Right ventricle myocardium inferior (tissue), 1 donor: ENCODE results near the gene MYO1G. TPM values are rescaled to one million over a fixed set of nuclear protein-coding genes. Genes with fewer than 3 reads are reported as not detected.

Experiments used
- ATAC-seq: fragments of 200-7000 bp; cut with Tn5 transposase; one replicate; pipeline ENCODE4 v1.9.1; 2020; ENCODE audit warnings: mild to moderate bottlenecking, moderate library complexity
- DNase-seq: peaks from one replicate; pipeline ENCODE4 v3.0.0; 2021; ENCODE audit errors: missing footprints
- intact Hi-C: fragments of 100-400 bp; cut with DNase I; formaldehyde crosslinking; loops from one replicate; pipeline ENCODE4 v1.11.0; 2022
- total RNA-seq: library from RNA; stranded (reverse); fragmentation: NEBNext Ultra II Directional; extraction: Animal tissue kit (Norgen Biotek cat#: 25700); gene quantifications from one replicate; pipeline ENCODE4 v1.2.1, GENCODE V29; 2021
- donor health status: DM: no; HTN: yes; CAD: no; lungs with severe emphysema.

The MYO1G gene
- total RNA-seq, 1 donor from 2014 or later = 1.9 TPM

DNA sequence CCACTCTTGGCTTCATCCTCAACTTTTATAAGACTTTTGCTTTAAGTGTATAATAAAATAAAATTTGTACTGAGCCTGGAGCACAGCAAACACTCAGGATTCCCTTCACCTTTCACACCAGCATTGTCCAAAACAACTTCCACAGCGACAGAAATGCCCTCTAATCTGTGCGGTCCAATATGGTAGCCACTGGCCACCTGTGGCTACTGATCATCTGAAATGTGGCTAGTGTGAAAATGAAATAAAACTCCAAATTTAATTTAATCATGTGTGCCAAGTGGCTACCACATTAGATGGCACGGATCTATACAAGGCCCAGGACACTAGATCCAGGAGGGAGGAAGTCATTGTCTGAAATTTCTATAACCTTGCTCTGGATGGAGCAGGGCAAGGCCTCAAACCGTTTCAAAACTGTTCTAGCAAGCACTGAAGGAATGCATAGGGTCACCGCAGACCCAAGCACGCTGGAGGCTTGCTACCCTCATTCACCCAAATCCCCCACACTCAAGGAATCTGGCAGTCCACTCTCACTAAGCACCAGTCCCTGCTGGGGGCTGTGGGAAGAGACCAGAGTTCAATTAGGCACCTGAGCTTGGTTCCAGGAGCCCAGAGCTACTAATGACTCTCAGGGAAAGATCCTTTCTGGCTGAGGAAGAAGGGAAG, 6.3 kb upstream of the MYO1G start:
- no peak for ATAC-seq
- no peak for DNase-seq
- intact Hi-C loops = loop anchor here (5.0 to 10.0 kb wide), 3 partner anchors 103 to 400 kb away; partner anchors contain the start of genes TBRG4 and TMED4

DNA sequence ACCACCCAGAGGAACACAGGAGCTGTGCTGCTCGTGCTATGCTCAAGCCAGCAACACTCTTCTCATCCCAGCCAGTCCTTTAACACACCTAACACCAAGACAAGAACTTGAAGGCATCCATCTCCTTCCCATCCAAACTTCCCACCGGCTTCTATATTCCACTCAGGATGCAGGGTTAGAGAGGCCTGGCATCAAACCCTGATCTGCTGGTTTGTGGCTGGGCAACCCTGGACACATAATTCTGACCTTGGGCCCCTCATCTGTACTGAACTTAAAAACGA, 5.6 kb upstream of the MYO1G start:
- intact Hi-C loops = loop anchor here (10.0 kb wide), 1 partner anchor 400 kb away; the partner anchor contains the start of gene TMED4
- ATAC-seq (no peak), DNase-seq (no peak)

DNA sequence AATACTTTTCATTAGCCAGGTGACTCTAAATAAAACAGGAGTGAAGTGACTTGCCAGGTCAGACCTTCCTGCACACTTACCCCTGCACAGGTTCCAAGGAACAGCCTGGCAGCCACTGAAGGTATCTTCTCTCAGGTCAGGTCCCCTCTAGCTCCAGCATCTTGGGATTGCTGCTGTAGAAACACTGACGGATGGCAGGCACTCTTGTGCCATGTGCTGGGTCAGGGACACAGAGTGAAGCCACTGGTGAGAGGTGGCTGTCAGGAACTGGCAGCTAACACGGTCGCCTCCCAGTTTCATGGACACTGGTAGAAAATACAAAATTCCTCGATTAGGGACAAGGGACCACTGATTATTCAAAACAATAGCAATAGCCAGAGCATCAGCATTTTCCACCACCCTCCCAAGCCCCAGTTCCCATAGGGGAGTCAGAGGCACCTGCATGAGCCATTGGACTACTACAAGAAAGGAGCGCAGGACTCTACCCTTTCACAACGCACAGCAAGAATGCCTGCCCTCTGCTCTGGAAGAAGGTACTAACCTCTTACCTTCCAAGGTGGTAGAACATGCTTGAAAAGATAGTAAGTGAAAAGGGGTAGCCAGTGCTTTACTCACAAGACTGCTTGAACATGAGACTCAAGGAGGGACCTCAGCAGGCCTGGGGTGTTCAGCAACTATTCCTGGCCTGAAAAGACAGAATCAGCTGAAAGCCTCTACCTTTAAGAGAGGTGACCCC, 5.1 kb upstream of the MYO1G start:
- no peak for ATAC-seq
- no peak for DNase-seq
- intact Hi-C loops = loop anchor here (10.0 kb wide), 1 partner anchor 399 kb away; the partner anchor contains the start of gene TMED4

DNA sequence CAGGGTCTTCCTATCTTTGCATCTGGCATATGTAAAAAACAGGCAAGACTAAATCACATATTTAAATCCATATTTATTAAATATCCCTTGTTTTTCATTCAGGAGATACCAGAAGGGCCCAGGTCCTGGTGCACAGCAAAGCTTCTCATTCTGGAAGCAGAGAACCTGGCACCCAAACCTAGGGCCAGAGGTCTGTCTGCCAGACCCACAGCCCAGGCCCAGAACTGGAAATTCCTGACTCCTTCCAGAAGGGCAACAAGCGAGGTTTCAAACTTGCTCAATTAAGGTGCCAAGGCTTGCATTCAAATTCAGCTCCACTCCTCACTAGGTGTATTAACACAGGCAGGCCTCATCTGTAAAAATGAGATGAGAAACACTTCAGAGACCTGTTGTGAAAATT, 4.2 kb upstream of the MYO1G start:
- no peak for ATAC-seq
- no peak for DNase-seq
- intact Hi-C loops = loop anchor here (10.0 kb wide), 1 partner anchor 398 kb away; the partner anchor contains the start of gene TMED4

DNA sequence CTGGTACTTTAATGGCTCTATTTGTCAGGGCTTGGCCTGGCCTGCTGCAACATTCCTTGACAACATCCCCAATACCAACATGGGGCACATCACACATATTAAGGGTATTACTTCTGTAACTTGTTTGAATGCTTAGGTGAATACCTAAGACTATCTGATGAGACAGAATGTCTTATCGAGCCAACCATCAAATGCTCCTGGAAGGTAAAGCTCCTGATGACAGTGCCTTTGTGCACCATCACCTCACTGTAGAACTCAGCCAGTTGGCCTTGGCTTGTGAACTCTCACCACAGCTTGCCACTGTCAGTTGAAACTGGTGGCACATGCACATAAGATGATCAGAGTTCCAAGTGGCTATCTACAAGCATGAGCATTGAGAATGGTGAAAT, 3.7 kb upstream of the MYO1G start:
- ATAC-seq (no peak), DNase-seq (no peak)
- intact Hi-C loops = loop anchor here (10.0 kb wide), 1 partner anchor 398 kb away; the partner anchor contains the start of gene TMED4

DNA sequence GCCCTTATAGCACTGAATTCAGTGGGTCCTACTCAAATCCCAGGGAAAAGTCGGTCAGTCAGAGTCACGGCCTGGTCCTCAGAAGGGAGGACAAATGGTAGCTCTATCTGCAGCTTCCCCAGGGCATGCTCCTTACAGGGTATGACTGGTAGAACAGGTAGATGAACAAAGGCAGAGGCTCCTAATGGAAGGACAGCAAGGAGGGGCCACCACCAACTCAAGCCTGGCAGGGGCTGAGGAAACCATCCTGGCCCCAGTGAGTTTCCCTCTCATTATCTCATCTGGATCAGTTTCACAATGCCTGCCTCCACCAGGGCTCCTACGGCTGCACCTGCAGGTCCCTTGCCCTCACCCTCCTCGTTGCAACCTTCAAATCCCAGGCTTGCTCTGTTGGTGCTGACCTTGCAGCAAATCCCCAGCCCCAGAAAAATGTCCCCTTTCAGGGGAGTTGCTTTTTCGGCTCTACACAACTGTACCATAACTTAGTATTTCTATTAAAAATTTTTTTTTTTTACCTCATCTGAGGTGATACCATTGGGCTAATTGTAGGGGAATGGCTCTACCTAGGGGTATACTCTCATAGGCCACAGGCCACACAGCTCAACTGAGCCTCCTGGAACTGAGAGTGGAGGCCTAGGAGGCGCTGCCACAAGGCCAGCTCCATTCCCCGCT, 2.4 kb upstream of the MYO1G start:
- intact Hi-C loops = loop anchor here (10.0 kb wide), 1 partner anchor 396 kb away; the partner anchor contains the start of gene TMED4
- DNase-seq = no peak

DNA sequence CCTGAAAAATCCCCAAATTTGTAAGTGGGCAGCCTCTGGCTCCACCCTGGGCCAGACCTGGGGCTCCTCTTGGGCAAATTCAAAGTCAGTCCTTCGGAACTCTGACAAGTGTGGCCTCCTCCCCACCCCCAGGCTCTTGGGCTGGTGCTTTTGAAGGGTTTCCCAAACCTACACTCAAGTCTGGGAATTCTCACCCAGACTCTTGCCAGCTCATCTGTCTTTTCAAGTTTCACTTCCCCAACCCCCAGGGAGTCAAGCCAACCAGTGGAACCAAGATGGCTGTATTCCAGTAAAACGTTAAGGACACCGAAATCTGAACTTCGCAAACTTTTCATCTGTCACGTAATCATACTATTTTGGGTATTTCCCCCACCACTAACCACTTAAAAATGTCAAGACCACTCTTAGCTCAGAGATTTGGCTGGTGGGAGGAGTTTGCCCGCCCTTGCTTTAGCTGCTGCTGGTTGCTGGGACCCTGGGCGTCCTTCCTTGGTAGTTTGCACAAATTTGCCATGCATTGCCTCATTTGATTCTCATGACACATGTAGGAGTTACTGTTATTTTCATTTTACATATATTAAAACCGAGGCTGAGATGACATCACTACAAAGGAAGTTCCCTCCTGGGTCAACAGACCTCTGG, 1.7 kb upstream of the MYO1G start:
- intact Hi-C loops = loop anchor here (10.0 kb wide), 1 partner anchor 396 kb away; the partner anchor contains the start of gene TMED4
- no peak for DNase-seq
- ATAC-seq = no peak

More for the DNA sequence above, 2.4 kb upstream of the MYO1G start:
- no peak for ATAC-seq

DNA sequence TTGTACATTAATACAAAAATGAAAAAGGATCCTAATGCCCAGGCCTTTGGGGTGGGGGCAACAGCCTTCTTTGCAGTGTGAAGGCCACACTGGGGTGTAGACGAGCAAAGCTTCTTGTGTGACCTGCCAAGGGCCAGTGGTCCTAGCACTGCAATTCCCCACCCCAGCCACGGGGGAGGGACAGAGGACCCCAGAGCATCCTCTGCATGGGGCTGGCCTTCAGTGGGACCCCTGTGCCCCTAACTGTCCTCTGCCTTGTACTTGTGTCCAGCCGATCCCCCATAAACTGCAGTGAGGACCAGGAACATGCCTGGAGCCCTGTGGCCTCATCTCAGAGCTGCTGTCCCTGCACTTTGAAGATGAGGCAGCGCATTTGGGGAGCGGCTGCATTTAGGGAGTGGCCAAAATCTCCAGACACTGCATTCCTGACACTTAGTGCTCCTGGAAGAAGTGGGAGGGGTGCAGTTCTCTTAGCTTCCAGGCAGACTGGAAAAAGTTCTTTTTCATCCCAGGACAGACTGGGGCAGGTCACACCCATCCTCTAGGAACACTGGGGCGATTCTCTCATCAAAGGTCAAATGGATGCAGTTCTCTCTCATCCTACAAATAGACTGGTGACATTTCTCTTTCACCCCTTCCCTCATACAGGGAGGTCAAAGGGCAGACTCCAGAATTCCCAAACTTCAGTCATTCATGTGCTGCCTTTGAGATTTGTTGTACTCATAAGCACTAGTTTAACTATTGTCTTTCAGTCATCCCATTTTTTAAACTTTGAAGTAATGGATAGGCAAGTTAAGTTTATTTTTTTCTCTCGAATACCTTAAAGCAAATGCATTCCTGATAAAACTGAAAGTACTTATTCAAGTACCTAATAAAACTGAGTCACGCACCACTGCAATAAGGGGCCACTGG, 922 bp upstream of the MYO1G start:
- intact Hi-C loops = loop anchor here (10.0 kb wide), 1 partner anchor 395 kb away; the partner anchor contains the start of gene TMED4
- ATAC-seq = no peak
- DNase-seq = no peak

DNA sequence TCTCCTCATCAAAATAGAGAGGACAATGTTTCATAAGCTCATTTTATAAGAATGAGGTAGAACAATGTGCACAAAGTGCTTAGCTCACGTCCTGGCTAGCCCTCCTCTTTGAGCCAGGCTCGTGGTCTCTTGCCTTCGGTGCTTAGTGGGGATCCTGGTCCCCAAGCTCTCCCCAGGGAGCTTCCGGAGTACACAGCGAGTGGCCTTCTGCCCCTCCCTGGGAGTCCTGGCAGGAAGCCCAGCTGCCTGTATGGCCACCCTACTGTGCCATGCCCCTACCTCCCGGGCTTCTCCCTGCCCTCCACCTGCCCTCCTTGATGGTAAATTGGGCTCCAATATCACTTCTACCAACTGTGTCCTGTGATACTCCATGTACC, 868 bp downstream of the MYO1G start:
- DNase-seq = no peak
- ATAC-seq = no peak
- intact Hi-C loops = no loop called here

DNA sequence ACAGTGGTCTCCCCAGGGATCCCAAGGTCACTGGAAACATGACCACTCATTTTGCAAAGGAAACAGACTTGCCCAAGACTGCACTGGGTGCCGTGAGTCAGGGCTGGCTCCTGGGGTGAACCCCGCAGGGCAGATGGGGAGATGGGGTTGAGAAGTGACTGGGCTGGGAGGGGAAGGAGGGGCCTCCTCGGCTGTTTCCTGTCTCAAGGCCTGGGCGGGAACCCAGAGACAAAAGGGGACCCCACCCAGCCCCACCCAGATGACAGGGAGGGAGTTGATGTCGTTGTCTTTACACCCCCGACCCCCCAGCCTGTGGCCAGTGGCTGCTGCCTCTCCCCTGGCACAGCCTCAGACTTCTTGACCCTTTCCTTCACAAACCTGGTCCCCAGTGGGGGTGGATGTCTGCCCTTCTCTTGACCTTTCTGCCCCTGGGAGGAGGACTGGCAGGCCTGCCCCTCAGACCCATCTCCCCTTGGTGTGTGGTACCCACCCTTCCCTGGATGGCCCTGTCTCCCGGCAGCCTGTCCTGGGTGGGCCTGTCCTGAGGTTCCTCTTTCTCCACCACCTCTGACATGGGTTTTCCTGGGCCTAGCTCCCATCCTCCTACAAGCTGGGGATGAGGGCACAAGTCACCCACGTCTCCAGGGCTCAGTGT, 1.4 kb downstream of the MYO1G start:
- no peak for ATAC-seq
- DNase-seq = no peak
- intact Hi-C loops = no loop called here

DNA sequence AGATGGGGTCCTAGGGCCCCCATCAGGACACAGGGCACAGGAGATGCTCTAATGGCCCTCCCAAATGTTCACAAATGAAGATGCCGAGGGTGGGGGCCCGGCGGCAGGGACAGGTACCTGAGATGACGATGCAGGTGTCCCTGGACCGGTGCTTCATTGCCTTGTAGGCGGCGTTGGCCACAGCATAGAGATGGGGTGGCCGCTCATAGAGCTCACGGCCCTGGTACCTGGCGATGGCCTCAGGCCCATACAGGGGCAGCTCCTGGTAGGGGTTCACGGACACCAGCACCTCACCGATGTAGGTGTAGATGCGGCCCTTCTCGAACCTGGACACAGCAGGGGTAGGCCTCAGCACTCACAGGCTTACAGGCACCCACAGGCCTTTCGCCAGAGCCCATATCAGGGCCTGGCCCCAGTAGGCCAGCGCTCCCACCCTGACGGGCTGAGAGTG, 2.0 kb downstream of the MYO1G start:
- DNase-seq (no peak), ATAC-seq (no peak)
- intact Hi-C loops = no loop called here

DNA sequence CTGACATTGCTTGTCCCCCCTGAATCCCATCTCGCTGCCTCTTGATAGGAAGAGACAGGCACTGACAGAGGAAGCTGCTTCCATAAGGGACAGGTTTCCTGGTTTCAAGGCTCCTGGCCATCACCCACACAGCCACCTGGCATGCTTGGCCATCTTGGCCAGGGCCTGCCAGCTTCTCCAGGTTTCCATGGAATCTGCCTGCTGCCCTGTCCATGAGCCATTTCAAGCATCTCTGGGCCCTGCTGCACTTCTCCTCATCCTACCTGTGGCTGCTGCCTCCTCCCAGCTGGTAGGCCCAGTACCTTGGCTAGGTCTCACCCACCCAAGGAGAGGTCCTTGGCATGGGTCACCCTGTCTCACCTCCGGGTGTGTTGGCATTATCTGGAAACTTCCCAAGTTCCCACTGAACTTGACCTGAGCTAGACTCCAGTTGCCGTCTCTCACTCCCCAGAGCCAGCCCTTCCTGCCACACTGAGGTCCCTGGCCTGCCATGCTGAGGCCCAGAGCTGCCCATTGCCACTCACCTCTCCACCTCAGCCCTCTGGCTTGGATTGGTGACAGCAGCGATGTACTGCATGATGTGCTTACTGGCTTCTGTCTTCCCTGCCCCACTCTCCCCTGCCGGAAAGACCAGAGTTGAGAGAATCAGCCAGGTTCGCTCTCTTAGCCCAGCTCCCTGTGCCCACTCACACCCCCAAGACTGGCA, 2.6 kb downstream of the MYO1G start:
- no peak for DNase-seq
- ATAC-seq = no peak
- intact Hi-C loops = no loop called here

DNA sequence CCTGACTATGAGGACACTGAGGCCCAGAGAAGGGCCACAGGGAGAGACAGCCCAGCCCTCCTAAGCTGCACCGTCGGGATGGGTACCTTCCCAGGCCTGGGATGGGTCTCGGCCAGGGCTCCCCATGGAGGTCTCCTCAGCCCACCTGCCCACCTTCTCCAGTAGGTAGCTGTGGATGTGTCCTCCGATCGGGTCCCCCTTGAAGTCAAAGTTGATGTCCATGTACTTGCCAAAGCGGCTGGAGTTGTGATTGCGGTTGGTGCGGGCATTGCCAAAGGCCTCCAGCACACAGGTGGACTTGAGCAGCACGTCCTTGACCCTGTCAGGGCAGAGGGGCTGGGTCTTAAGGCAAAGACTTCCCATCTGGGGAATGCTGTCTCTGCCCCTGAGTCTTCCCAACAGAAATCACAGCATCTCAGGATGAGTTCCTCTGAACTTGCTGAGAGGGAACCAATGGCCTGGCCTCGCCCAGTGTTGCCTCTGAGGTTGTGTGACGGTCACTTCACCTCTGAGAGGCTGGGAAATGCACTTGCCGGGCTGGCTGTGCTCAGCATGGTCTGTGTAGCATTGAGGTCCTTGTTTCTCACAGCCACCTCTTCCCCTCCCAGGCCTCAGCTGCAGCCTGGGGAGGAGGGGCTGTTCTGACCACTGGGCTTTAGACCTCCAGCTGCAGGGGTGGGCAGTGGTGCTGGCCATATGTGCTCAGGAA, 3.3 kb downstream of the MYO1G start:
- intact Hi-C loops = no loop called here
- no peak for ATAC-seq
- no peak for DNase-seq

DNA sequence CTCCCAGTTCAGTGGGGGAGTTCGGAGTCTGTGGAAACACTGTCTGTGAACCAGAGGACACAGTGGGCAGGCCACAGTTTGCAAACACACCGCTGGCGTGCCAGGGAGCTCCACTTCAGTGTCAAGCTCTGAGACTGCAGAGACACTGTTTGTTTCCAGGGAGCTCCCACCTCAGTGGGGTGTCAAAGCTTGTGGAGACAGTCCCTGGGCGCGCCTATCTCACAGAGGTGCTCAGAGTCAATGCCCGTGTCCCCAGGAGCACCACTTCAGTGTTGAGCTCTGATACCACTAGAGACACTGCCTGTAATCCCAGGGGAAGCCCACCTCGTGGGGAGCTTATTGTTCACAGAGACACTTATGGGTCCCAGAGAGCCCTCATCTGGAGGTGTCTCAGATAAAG, 4.3 kb downstream of the MYO1G start:
- intact Hi-C loops = no loop called here
- ATAC-seq = no peak

DNA sequence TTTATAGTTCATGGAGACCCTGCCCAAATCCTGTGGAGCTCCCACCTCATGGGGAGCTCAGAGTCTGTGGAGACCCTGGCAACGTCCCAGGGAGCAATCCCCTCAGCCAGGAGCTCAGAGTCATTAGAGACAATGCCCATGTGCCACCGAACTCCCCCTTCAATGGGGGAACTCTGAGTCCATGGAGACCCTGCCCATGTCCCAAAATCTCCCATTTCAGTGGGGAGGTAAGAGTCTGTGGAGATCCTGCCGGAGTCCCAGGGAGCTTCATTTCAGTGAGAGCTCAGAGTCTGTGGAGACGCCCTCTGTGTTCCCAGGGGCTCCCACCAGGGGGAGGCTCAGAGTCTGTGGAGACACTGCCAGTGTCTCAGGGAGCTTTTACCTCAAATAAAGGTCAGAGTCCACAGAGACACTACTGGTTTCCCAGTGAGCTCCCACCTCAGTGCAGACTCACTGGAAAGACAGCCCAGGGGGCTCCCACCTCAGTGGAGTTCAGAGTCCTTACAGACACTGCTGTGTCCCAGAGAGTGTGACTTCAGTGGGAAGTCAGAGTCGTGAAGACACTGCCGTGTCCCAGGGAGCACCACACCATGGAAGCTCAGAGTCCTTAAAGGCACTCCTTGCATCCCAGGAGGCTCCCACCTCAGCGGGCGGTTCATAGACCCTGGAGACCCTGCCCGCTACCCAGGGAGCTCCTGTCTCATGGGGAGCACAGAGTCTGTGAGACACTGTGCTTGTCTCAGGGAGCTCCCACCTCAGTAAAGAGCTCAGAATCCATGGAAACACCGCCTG, 5.0 kb downstream of the MYO1G start:
- intact Hi-C loops = loop anchor here (1.0 kb wide), 1 partner anchor 162 kb away; no protein-coding TSS in a partner anchor
- ATAC-seq = peak; percentile 45
- DNase-seq = no peak

More for the DNA sequence above, 4.3 kb downstream of the MYO1G start:
- no peak for DNase-seq

DNA sequence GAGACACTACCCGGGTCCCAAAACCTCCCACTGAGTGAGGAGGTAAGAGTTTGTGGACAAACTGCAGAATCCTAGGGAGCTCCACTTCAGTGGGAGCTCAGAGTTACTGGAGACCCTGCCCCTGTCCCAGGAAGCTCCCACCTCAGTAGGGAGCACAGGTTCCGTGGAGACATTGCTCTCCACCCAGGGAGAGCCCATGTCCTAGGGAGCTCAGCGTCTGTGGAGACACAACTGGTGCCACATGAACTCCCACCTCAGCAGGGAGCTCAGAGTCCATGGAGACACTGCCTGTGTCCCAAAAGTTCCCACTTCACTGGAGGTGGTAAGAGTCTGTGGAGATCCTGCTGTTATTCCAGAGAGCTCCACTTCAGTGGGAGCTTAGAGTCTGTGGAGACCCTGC, 6.3 kb downstream of the MYO1G start:
- intact Hi-C loops = no loop called here
- DNase-seq (no peak), ATAC-seq (no peak)
